Skeletal muscle satellite cell (primary cell): Measurements from ENCODE around the gene ANKRD22.

Source experiments
- H3K27me3 ChIP-seq: 2 replicates; pipeline ENCODE4 v1.7.0; 2013; ENCODE audit warnings: low read length; ENCODE audit not compliant: control insufficient read depth, insufficient read depth
- H3K36me3 ChIP-seq: 2 replicates; pipeline ENCODE4 v1.7.0; 2013; ENCODE audit warnings: mild to moderate bottlenecking, control low read depth, low read length; ENCODE audit not compliant: insufficient read depth
- H3K4me1 ChIP-seq: 2 replicates; pipeline ENCODE4 v1.7.0; 2013; ENCODE audit warnings: low read length; ENCODE audit not compliant: control insufficient read depth, insufficient read depth
- H3K4me2 ChIP-seq: 2 replicates; pipeline ENCODE4 v1.7.0; 2013; ENCODE audit warnings: mild to moderate bottlenecking, low read length
- H3K4me3 ChIP-seq: 2 replicates; pipeline ENCODE4 v1.7.0; 2013; ENCODE audit warnings: low read length
- H3K9ac ChIP-seq: 2 replicates; pipeline ENCODE4 v1.7.0; 2013; ENCODE audit warnings: mild to moderate bottlenecking, low read depth, low read length, moderate library complexity
- H3K9me3 ChIP-seq: replicated peaks from 2 replicates; pipeline ENCODE4 v1.7.0; 2013; ENCODE audit warnings: mild to moderate bottlenecking, control low read depth, low read length

ANKRD22 gene

GRCh38 chr10:88874281-88874680 lies 22.6 kb upstream of the ANKRD22 start:
- Histone ChIP-seq H3K4me2 (no peak overlapping the region), H3K4me3 (no peak overlapping the region), H3K36me3 (no peaks in the 10 kb centered on the region)

GRCh38 chr10:88873757-88874156 lies 22.1 kb upstream of the ANKRD22 start:
- no peak overlapping the region for H3K4me2 ChIP-seq
- H3K9ac ChIP-seq = no peak overlapping the region
- H3K9me3 ChIP-seq = no peaks in the 10 kb centered on the region
- no peaks in the 10 kb centered on the region for H3K27me3 ChIP-seq
- H3K36me3 ChIP-seq = no peaks in the 10 kb centered on the region
- H3K4me1 ChIP-seq = no peaks in the 10 kb centered on the region
- H3K4me3 ChIP-seq = no peak overlapping the region

More at GRCh38 chr10:88874281-88874680, 22.6 kb upstream of the ANKRD22 start:
- Histone ChIP-seq H3K9ac (no peak overlapping the region), H3K9me3 (no peaks in the 10 kb centered on the region), H3K27me3 (no peaks in the 10 kb centered on the region), H3K4me1 (peaks cover 2% of the 10 kb centered on the region)

- no peaks in the 10 kb centered on the region for H3K9me3 ChIP-seq
- no peak overlapping the region for H3K4me3 ChIP-seq
These were observed 18.4 kb upstream of the ANKRD22 start for GRCh38 chr10:88870089-88870488.

DNA sequence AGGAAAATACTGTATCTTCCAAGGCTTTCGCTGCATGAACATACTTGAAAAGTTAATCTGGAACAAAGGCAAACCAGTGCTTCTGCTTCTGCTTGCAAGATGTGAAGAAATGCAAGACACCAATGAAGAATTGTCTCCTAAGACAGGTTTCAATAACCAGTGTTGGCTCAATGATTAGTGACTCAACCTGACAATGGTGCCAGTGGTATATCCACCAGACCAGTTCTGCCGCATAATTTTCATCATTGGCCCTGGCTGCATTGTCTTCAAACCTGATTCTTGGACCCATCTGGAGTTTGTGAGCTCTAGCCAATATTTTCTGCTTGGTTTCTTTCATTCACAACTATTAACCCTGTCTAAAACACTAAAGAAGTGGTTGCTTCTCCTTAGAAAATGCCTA lies 14.8 kb upstream of the ANKRD22 start:
- Histone ChIP-seq H3K9me3 (no peaks in the 10 kb centered on the region), H3K9ac (no peak overlapping the region), H3K4me3 (no peak overlapping the region), H3K27me3 (no peaks in the 10 kb centered on the region), H3K36me3 (no peaks in the 10 kb centered on the region), H3K4me2 (no peak overlapping the region), H3K4me1 (no peaks in the 10 kb centered on the region)

More at GRCh38 chr10:88870089-88870488, 18.4 kb upstream of the ANKRD22 start:
- H3K27me3 ChIP-seq = no peaks in the 10 kb centered on the region
- no peak overlapping the region for H3K9ac ChIP-seq
- H3K36me3 ChIP-seq = no peaks in the 10 kb centered on the region
- H3K4me2 ChIP-seq = no peak overlapping the region
- no peaks in the 10 kb centered on the region for H3K4me1 ChIP-seq

GRCh38 chr10:88865281-88865876 lies 13.7 kb upstream of the ANKRD22 start:
- Histone ChIP-seq H3K27me3 (no peaks in the 10 kb centered on the region), H3K4me2 (no peak overlapping the region), H3K9ac (no peak overlapping the region), H3K4me1 (no peaks in the 10 kb centered on the region), H3K4me3 (no peak overlapping the region), H3K36me3 (no peaks in the 10 kb centered on the region), H3K9me3 (no peaks in the 10 kb centered on the region)

DNA sequence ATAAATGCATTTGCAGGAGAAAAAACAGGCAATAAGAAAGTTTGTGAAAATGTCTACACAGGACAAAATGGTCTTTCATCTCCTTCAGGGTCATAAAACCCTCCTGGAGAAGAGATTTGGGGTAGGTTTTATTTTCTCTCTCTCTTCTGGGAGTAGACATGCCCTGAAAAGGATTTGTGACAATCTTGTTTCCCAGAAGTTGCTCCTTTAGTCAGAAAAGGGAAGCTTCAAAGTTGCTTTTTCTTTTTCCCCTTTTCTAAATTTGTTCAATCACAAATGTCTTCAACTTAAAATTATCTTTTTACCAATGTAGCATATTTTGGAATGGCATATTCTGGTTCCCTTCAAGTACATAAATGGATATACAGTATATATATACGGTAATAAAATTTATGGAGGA lies 9.4 kb upstream of the ANKRD22 start:
- no peaks in the 10 kb centered on the region for H3K9me3 ChIP-seq
- no peak overlapping the region for H3K4me2 ChIP-seq
- H3K4me3 ChIP-seq = no peak overlapping the region
- H3K27me3 ChIP-seq = no peaks in the 10 kb centered on the region
- no peaks in the 10 kb centered on the region for H3K36me3 ChIP-seq
- H3K9ac ChIP-seq = no peak overlapping the region
- no peaks in the 10 kb centered on the region for H3K4me1 ChIP-seq

DNA sequence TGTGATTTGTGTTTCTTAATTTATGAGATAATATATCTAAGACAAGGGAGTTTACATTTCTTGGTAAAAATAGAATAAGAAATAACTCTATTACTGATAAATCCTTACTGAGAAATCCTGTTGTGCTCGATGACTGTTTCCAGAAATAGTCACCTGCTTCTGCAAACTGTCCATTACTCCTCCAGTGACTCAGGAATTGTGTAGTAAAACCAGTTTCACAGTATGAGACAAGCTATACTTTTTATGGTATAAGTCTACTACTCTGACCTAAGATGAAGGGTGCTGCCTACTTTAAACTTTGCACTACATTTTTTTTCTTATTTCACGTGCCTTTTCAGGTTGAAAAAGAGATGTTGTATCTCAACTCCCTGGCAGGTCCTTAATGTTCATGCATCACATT lies 6.8 kb upstream of the ANKRD22 start:
- H3K9ac ChIP-seq = no peak overlapping the region
- H3K9me3 ChIP-seq = no peaks in the 10 kb centered on the region
- no peaks in the 10 kb centered on the region for H3K27me3 ChIP-seq
- H3K4me1 ChIP-seq = no peaks in the 10 kb centered on the region
- H3K4me3 ChIP-seq = no peak overlapping the region
- H3K4me2 ChIP-seq = no peak overlapping the region
- H3K36me3 ChIP-seq = no peaks in the 10 kb centered on the region

DNA sequence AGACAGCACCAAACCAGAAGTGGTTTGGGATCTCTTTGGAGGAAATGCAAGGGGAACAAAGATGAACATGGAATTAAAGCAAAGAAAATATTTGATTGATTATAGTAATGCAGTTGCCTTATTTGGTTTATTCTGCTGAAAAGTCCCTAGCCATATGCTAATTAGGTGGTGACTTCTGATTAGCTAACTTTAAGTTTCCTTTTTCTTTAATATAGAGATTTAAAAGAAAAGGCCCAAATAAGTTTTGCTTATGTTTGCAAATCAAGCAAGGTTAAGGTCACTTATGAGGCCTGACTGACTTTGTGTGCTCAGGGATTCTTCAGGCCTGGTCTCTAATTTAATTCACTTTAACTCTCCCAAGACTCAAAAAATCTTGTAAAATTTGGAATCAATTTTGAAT lies 6.2 kb upstream of the ANKRD22 start:
- Histone ChIP-seq H3K4me2 (no peak overlapping the region), H3K4me1 (no peaks in the 10 kb centered on the region), H3K36me3 (no peaks in the 10 kb centered on the region), H3K9ac (no peak overlapping the region), H3K9me3 (no peaks in the 10 kb centered on the region), H3K27me3 (no peaks in the 10 kb centered on the region), H3K4me3 (no peak overlapping the region)

GRCh38 chr10:88854684-88855083 lies 3.0 kb upstream of the ANKRD22 start:
- Histone ChIP-seq H3K4me3 (no peak overlapping the region), H3K27me3 (no peaks in the 10 kb centered on the region), H3K4me1 (peaks cover 13% of the 10 kb centered on the region), H3K36me3 (no peaks in the 10 kb centered on the region), H3K9me3 (no peaks in the 10 kb centered on the region), H3K9ac (no peak overlapping the region), H3K4me2 (no peak overlapping the region)

- Histone ChIP-seq H3K4me1 (peaks cover 26% of the 10 kb centered on the region), H3K36me3 (no peaks in the 10 kb centered on the region), H3K9ac (no peak overlapping the region), H3K4me3 (no peak overlapping the region), H3K4me2 (no peak overlapping the region), H3K9me3 (no peaks in the 10 kb centered on the region), H3K27me3 (no peaks in the 10 kb centered on the region)
These were observed 1.7 kb upstream of the ANKRD22 start for GRCh38 chr10:88853155-88853881.

GRCh38 chr10:88852327-88852726 lies 683 bp upstream of the ANKRD22 start:
- Histone ChIP-seq H3K4me2 (no peak overlapping the region), H3K4me1 (peaks cover 29% of the 10 kb centered on the region), H3K27me3 (no peaks in the 10 kb centered on the region), H3K9me3 (no peaks in the 10 kb centered on the region), H3K9ac (no peak overlapping the region), H3K36me3 (no peaks in the 10 kb centered on the region), H3K4me3 (no peak overlapping the region)

GRCh38 chr10:88850712-88851111 lies 932 bp downstream of the ANKRD22 start:
- Histone ChIP-seq H3K27me3 (no peaks in the 10 kb centered on the region), H3K4me3 (no peak overlapping the region), H3K9ac (no peak overlapping the region), H3K9me3 (no peaks in the 10 kb centered on the region), H3K4me1 (peaks cover 29% of the 10 kb centered on the region), H3K4me2 (no peak overlapping the region), H3K36me3 (no peaks in the 10 kb centered on the region)
